ENCODE results near the gene MSH2. TPM values are rescaled to one million over a fixed set of nuclear protein-coding genes. Genes with fewer than 3 reads are reported as not detected.
"Not testable (repeated sequence)": the region's sequence is repeated elsewhere in the genome, so short reads cannot be mapped to it uniquely, and the experiment has no call there.

MSH2 gene
- total RNA-seq, 2 experiments from 2014 or later = 57.0 to 59.1 TPM

DNA sequence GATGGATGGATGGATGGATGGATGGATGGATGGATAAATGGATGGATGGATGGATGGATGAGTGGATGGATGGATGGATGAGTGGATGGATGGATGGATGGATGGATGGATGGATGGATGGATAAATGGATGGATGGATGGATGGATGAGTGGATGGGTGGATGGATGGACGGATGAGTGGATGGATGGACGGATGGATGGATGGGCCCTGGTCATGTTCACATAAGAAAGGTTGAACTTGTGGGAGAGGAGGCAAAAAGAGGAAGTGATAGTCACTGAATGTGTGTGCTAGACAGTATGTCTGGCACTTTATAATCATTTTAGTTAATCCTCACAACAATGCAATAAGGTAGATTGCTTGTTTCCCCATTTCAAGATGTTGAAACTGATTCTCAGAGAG is 99.5 kb downstream of the MSH2 start:
- CTCF ChIA-PET; H3K27me3 Mint-ChIP-seq; intact Hi-C loops (cut with micrococcal nuclease); H3K4me1 Mint-ChIP-seq (ENCODE audit: low read depth); POLR2A ChIA-PET; H3K27ac Mint-ChIP-seq; DNase-seq; H3K4me3 Mint-ChIP-seq: not testable (repeated sequence)
- Mint-ChIP-seq H3K9me3 (peaks cover 33% of the 10 kb centered on the region), H3K36me3 (peaks cover 16% of the 10 kb centered on the region)

DNA sequence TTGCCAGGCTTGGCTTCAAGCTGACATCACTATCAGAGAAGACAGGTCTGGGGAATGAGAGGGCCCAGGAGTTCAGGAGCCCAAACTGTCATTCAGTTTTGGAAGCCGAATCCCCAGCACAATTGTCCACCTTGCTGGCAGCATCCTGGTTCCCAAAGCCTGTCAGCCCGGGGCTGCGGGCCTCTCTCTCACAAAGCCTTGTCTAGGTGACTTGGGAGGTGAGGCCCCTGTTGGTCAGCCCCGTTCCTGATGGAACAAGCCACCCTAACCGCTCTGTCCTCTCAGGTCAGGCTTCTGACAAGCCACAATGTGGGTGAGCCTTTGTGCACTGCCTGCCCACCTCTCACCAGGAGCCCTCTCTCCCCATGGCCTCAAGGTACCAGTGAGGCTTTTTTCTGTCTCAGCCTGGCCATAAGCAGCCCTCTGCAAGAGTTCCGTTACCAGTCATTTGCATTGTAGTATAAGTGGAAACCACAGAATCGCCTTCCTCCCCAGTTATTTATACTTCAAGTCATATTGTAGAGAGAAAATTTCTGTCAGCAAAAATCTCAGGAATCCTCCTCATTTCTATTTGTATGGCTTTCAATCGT is 100.6 kb downstream of the MSH2 start:
- no peak overlapping the region for H3K27ac Mint-ChIP-seq
- peaks cover 3% of the 10 kb centered on the region for H3K27me3 Mint-ChIP-seq
- peaks cover 16% of the 10 kb centered on the region for H3K36me3 Mint-ChIP-seq
- no peak overlapping the region for H3K4me3 Mint-ChIP-seq
- ChIA-PET POLR2A (no interaction called here), CTCF (no interaction called here)
- intact Hi-C loops (cut with micrococcal nuclease) = no loop called here
- no peak for DNase-seq
- H3K9me3 Mint-ChIP-seq = peaks cover 33% of the 10 kb centered on the region
- peaks cover 5% of the 10 kb centered on the region for H3K4me1 Mint-ChIP-seq (ENCODE audit: low read depth)

DNA sequence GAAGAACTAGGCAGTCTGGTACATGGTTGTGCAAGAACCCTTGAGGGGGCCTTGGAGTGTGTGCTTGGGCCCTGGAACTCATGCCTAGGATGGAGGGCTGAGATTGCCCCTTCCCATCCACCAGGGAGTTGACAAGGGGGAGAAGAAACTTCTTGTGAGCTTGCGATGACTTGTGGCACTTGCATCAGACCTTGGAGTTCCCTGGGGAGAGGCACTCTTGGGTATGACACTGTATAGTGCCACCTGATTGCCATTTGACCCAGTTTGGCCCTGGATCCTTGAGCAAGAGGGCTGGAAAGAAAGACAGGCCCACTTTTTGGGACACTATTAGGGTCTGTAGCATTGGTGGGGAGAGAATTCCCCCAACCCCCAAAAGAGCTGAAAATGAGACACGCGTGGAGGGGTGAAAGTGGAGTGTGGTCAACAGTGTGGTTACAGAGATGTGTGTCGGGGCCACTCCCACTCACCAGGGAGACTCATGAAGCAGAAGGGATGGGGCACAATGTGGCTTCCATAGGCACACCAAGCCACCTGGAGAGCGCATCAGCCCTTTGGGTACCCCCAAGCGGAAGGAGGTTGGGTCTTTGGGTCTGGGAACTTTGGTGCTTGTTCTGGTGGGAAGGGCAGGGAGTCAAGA is 101.3 kb downstream of the MSH2 start:
- ChIA-PET CTCF (no interaction called here), POLR2A (no interaction called here)
- H3K27ac Mint-ChIP-seq = no peak overlapping the region
- H3K36me3 Mint-ChIP-seq = peaks cover 14% of the 10 kb centered on the region
- peaks cover 3% of the 10 kb centered on the region for H3K27me3 Mint-ChIP-seq
- H3K4me1 Mint-ChIP-seq (ENCODE audit: low read depth) = peaks cover 8% of the 10 kb centered on the region
- H3K9me3 Mint-ChIP-seq = peaks cover 29% of the 10 kb centered on the region
- no peak overlapping the region for H3K4me3 Mint-ChIP-seq
- no peak for DNase-seq
- intact Hi-C loops (cut with micrococcal nuclease) = no loop called here

DNA sequence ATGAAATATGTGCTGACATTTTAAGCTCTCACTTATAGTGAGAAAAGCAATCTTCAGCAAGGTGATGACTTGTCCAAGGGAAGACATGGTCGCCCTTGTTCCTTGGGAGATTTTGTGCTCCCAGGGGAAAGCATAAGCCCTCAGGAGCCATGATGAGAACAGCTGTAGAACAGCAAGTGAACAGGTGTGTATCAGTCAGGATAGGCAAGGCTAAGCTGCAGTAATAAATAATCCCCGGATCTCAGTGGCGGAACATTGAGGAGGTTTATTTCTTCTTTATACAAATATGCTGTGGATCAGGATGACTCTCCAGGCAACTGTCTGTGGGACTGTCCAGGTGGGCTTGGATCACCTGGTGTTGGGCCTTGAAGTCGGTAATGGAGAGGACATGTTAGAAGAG is 103.1 kb downstream of the MSH2 start:
- Mint-ChIP-seq H3K9me3 (peaks cover 19% of the 10 kb centered on the region), H3K4me3 (no peak overlapping the region), H3K36me3 (peaks cover 5% of the 10 kb centered on the region), H3K27ac (no peak overlapping the region), H3K4me1 (ENCODE audit: low read depth) (peaks cover 10% of the 10 kb centered on the region), H3K27me3 (peaks cover 2% of the 10 kb centered on the region)
- no peak for DNase-seq
- POLR2A ChIA-PET = no interaction called here
- CTCF ChIA-PET = no interaction called here
- intact Hi-C loops (cut with micrococcal nuclease) = no loop called here

DNA sequence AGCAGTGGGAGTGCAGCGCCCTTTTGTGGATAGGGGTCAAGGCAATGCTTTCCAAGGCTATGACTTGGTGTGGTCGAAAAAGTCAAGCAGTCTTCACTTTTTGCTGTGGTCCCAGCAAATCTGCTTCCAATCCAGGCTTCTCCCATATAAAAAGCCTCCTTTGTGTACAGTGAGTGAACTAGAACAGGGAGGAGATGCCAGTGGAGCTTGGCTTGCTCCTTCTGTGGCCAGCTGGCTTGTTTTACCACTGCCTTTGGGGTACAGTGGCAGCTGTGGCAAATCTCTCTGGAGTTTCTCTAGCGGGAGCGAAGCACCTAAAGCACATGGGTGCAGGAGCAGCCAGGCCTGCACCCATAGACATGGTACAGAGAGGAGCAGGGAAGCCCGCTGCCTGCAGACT is 103.5 kb downstream of the MSH2 start:
- Mint-ChIP-seq H3K27me3 (peaks cover 2% of the 10 kb centered on the region), H3K36me3 (peaks cover 5% of the 10 kb centered on the region), H3K9me3 (peaks cover 19% of the 10 kb centered on the region), H3K4me3 (no peak overlapping the region), H3K27ac (no peak overlapping the region), H3K4me1 (ENCODE audit: low read depth) (peaks cover 9% of the 10 kb centered on the region)
- ChIA-PET POLR2A (no interaction called here), CTCF (no interaction called here)
- no peak for DNase-seq
- intact Hi-C loops (cut with micrococcal nuclease) = no loop called here

DNA sequence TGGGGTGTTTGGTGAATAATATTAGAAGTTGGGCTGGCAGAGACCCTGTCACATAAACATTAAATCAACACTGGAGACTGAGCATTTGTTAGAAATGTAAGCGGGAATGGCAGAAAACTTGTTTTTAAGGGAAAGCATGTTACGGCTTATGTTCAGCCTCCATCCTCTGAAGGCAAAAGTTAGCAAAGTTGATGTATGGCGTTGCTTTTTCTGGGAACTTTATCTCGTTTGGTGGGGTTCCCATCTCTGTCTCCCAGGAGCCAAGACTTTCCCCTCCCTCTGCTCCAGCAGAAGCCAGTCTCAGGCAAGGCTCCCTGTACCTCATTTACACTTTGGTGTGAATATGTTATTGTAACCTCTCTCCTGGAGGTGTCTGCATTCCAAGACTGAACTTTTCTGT is 105.1 kb downstream of the MSH2 start:
- ChIA-PET CTCF (interaction anchor here (1.0 kb wide), 1 partner anchor 259 kb away, joined by 3 read pairs; no protein-coding TSS in a partner anchor), POLR2A (no interaction called here)
- peaks cover 19% of the 10 kb centered on the region for H3K9me3 Mint-ChIP-seq
- peaks cover 5% of the 10 kb centered on the region for H3K36me3 Mint-ChIP-seq
- peaks cover 4% of the 10 kb centered on the region for H3K4me1 Mint-ChIP-seq (ENCODE audit: low read depth)
- DNase-seq = no peak
- intact Hi-C loops (cut with micrococcal nuclease) = no loop called here
- H3K27me3 Mint-ChIP-seq = peaks cover 2% of the 10 kb centered on the region
- no peak overlapping the region for H3K27ac Mint-ChIP-seq
- no peak overlapping the region for H3K4me3 Mint-ChIP-seq

DNA sequence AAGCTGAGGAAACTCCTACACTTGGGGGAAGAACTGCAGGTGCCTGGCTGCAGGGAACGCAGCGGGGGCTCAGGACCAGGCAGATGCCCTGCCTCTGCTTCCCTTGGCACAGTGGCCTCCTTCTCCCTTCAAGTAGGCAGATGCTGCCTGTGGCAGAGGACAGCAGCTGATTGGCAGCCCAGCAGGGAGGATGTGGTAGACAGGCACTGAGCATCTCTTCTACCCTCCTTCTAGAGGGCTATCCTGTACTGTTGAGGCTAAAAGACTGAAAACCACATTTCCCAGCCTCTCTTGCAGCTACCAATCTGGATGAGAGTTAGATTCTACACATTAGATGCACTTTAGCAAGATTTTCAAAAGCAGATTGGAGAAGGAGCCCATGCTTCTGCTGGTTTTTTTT is 105.7 kb downstream of the MSH2 start:
- Mint-ChIP-seq H3K4me3 (no peak overlapping the region), H3K27me3 (peaks cover 2% of the 10 kb centered on the region), H3K36me3 (peaks cover 5% of the 10 kb centered on the region), H3K9me3 (peaks cover 19% of the 10 kb centered on the region), H3K27ac (no peak overlapping the region), H3K4me1 (ENCODE audit: low read depth) (peaks cover 4% of the 10 kb centered on the region)
- POLR2A ChIA-PET = no interaction called here
- intact Hi-C loops (cut with micrococcal nuclease) = no loop called here
- CTCF ChIA-PET = interaction anchor here (1.0 kb wide), 1 partner anchor 259 kb away, joined by 3 read pairs; no protein-coding TSS in a partner anchor
- DNase-seq = no peak

DNA sequence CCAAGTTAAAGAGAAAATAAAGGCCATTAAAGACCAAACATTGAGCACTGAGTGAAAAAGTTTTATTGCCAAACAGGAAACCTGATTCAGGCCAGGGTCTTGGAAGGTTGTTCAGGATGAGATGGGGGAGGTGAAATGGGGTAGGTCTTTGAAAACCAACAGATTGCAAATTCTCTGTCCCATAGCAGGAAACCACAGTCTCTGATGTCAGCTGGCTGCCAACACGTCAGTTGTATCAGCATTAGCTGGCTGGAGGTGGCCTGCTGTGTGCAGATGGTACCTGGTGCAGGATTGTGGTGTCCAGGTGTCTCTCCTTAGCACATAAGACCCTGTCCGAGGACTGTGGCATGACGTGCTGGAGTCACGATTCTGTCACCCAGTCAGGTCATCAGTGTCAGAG is 106.3 kb downstream of the MSH2 start:
- intact Hi-C loops (cut with micrococcal nuclease) = no loop called here
- CTCF ChIA-PET = interaction anchor here (1.0 kb wide), 1 partner anchor 258 kb away, joined by 3 read pairs; no protein-coding TSS in a partner anchor
- no peak overlapping the region for H3K27ac Mint-ChIP-seq
- peaks cover 4% of the 10 kb centered on the region for H3K36me3 Mint-ChIP-seq
- no peak for DNase-seq
- peaks cover 4% of the 10 kb centered on the region for H3K4me1 Mint-ChIP-seq (ENCODE audit: low read depth)
- H3K27me3 Mint-ChIP-seq = peaks cover 2% of the 10 kb centered on the region
- POLR2A ChIA-PET = no interaction called here
- no peak overlapping the region for H3K4me3 Mint-ChIP-seq
- H3K9me3 Mint-ChIP-seq = peaks cover 19% of the 10 kb centered on the region

DNA sequence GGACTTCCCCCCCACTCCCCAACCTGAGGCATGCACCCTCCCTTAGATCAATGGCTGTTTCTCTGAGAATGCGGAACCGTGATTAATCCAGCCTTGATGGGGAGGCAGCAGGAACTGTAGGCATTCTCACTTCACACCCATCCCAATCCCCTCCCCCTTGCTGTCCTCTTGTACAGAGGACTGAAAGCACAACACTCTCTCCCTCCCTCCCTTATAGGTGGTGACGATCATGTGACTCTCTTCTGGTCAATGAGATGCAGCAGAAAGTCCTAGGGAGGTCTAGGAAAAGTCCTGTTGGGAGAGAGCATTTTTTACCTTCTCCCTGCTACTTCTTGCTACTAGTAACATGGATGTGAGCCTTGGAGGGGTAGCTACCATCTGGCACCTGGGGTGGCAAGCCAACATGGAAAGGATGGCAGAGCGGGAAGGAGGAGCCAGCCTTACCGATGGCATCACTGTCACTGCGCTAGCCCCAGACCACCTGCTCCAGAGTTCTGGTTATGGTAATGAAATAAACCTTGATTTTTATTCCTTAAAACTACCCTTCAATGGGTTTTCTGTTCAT is 106.9 kb downstream of the MSH2 start:
- H3K27ac Mint-ChIP-seq = no peak overlapping the region
- POLR2A ChIA-PET = no interaction called here

DNA sequence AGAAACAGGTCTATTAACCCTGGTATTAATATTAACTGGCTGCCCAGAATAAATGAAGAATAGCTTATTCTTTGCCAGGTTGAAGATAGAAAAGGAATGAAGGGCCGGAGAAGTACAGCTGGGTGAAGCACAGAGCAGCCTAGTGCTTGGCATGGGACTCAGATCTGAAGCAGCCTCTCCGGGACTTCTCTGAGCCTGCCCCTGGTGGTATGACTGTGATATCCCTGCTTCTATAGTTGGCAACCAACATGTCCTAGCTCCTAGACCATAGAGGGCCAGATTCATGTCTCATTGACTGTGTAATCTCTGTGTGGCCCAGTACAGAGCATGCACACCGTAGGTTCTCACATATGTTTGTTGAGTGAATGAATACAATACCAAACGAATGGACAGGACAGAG is 107.8 kb downstream of the MSH2 start:
- Mint-ChIP-seq H3K4me1 (ENCODE audit: low read depth) (peaks cover 4% of the 10 kb centered on the region), H3K27me3 (peaks cover 2% of the 10 kb centered on the region), H3K27ac (no peak overlapping the region), H3K4me3 (no peak overlapping the region), H3K36me3 (no peaks in the 10 kb centered on the region), H3K9me3 (peaks cover 4% of the 10 kb centered on the region)
- intact Hi-C loops (cut with micrococcal nuclease) = no loop called here
- no peak for DNase-seq
- CTCF ChIA-PET = interaction anchor here (1.5 kb wide), 1 partner anchor 10 kb away, joined by 5 read pairs; no protein-coding TSS in a partner anchor
- POLR2A ChIA-PET = no interaction called here

More for the DNA sequence above, 106.9 kb downstream of the MSH2 start:
- H3K4me1 Mint-ChIP-seq (ENCODE audit: low read depth) = peaks cover 4% of the 10 kb centered on the region
- no peak for DNase-seq
- intact Hi-C loops (cut with micrococcal nuclease) = no loop called here
- CTCF ChIA-PET = no interaction called here
- no peak overlapping the region for H3K4me3 Mint-ChIP-seq
- H3K9me3 Mint-ChIP-seq = peaks cover 12% of the 10 kb centered on the region
- peaks cover 2% of the 10 kb centered on the region for H3K27me3 Mint-ChIP-seq
- peaks cover 2% of the 10 kb centered on the region for H3K36me3 Mint-ChIP-seq

DNA sequence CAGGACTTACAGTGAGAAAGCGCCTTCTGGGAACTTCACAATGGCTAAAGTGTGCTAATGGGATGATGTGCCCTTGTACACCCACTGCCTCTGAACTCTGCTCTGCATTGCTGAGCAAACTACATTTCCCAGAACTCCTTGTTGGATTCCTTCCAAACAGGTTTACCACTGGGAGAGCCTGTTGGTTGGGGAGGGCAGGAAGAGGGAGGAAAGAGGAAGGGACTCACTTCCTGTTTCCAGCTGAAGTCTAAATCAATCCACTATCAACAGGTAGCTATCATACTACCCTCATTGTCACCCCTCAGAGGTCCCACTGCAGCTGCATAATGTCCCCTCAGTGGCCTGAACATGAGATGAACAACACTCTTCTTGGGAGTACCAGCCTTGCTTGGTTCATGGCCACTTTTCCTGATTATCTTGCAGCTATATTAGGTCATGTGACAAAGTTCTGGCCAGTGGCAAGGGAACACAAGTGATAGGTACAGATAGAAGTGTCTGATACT is 109.7 kb downstream of the MSH2 start:
- Mint-ChIP-seq H3K27ac (no peak overlapping the region), H3K4me3 (no peak overlapping the region), H3K36me3 (no peaks in the 10 kb centered on the region), H3K9me3 (no peaks in the 10 kb centered on the region), H3K27me3 (peaks cover 2% of the 10 kb centered on the region), H3K4me1 (ENCODE audit: low read depth) (peaks cover 4% of the 10 kb centered on the region)
- DNase-seq = no peak
- CTCF ChIA-PET = interaction anchor here (1.1 kb wide), 1 partner anchor 255 kb away, joined by 5 read pairs; no protein-coding TSS in a partner anchor
- intact Hi-C loops (cut with micrococcal nuclease) = no loop called here
- POLR2A ChIA-PET = no interaction called here

DNA sequence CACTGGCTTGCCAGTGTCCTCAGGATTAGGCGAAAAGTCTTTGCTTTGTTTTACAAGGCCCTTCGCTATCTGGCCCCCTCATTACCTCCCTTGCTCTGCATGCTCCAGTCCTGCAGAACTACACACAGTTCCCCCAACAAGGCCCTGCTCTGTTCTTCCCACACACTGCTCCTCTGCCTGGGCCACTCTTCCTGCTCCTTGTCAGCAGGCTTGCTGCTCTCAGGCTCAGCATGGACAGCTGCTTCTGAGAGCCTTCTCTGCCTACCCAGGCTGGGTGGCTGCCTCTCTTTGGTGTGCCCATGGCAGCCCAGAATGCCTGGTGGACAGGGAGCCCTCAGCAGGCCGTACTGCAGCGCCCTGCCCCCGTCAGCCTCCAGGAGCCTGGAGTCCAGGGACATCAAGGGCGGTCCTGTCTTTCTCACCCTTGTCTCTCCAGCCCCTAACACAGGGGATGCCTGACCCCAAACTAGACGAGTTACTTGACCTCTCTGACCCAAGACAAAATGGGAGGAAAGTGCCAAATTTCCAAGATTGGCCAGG is 111.1 kb downstream of the MSH2 start:
- no peaks in the 10 kb centered on the region for H3K27me3 Mint-ChIP-seq
- no peak overlapping the region for H3K4me3 Mint-ChIP-seq
- H3K9me3 Mint-ChIP-seq = no peaks in the 10 kb centered on the region
- ChIA-PET CTCF (no interaction called here), POLR2A (no interaction called here)
- H3K4me1 Mint-ChIP-seq (ENCODE audit: low read depth) = peaks cover 4% of the 10 kb centered on the region
- intact Hi-C loops (cut with micrococcal nuclease) = no loop called here
- H3K27ac Mint-ChIP-seq = no peak overlapping the region
- no peaks in the 10 kb centered on the region for H3K36me3 Mint-ChIP-seq
- DNase-seq = no peak
